IMR-90 (cell line): ENCODE measurements around the gene C9orf57. TPM values are rescaled to one million over a fixed set of nuclear protein-coding genes. Genes with fewer than 3 reads are reported as not detected.
A peak's percentile ranks its signal among the peaks of the same experiment; 100 is the strongest.

Experiments
- ATAC-seq: fragments of 200-7000 bp; cut with Tn5 transposase; 2 replicates; pipeline ENCODE4 v1.9.1; 2020; ENCODE audit warnings: low read depth, mild to moderate bottlenecking, moderate library complexity
- BruUV-seq: library from RNA; stranded (reverse); fragments of 400-500 nt; replicated peaks from 2 replicates; lab custom pipeline; 2021; lab: Mats Ljungman, UMichigan
- CTCF ChIA-PET: fragments of 300-600 bp; formaldehyde crosslinking; extraction: SDS; loops from one replicate; lab custom pipeline; 2021; ENCODE audit warnings: antibody characterized with exemption; lab: Yijun Ruan, JAX
- POLR2A ChIA-PET: fragments of 300-600 bp; sonication (Branson Sonifier 250); formaldehyde crosslinking; loops from one replicate; lab custom pipeline; 2022; ENCODE audit warnings: antibody characterized with exemption; ENCODE audit not compliant: unreplicated experiment; lab: Charles Lee
- DNase-seq: peaks from one replicate; pipeline ENCODE4 v3.0.0; 2013
- H2AFZ ChIP-seq: replicated peaks from 2 replicates; pipeline ENCODE3; 2013; ENCODE audit warnings: low read length, mild to moderate bottlenecking; ENCODE audit not compliant: poor library complexity
- H2AK5ac ChIP-seq: 2 replicates; pipeline ENCODE4 v1.6.1; 2013; ENCODE audit warnings: low read depth, low read length, inconsistent platforms
- H2AK9ac ChIP-seq: replicated peaks from 2 replicates; pipeline ENCODE3; 2013; ENCODE audit warnings: mild to moderate bottlenecking, low read depth, low read length, moderate library complexity; ENCODE audit not compliant: poor library complexity
- H2BK120ac ChIP-seq: 2 replicates; pipeline ENCODE4 v1.6.1; 2013; ENCODE audit warnings: low read depth, low read length, inconsistent platforms
- H2BK15ac ChIP-seq: 3 replicates; pipeline ENCODE4 v1.6.1; 2013; ENCODE audit warnings: low read depth, low read length, inconsistent platforms
- H2BK20ac ChIP-seq: 2 replicates; pipeline ENCODE4 v1.6.1; 2013; ENCODE audit warnings: low read depth, mild to moderate bottlenecking, inconsistent platforms, low read length, moderate library complexity
- H2BK5ac ChIP-seq: 2 replicates; pipeline ENCODE4 v1.6.1; 2013; ENCODE audit warnings: mild to moderate bottlenecking, low read depth, low read length, inconsistent platforms; ENCODE audit not compliant: poor library complexity, severe bottlenecking
- H3K14ac ChIP-seq: replicated peaks from 2 replicates; pipeline ENCODE4 v1.6.1; 2013; ENCODE audit warnings: low read depth, low read length, inconsistent platforms
- H3K18ac ChIP-seq: 2 replicates; pipeline ENCODE4 v1.6.1; 2013; ENCODE audit warnings: low read depth, low read length, control low read depth
- H3K23ac ChIP-seq: 2 replicates; pipeline ENCODE4 v1.6.1; 2013; ENCODE audit warnings: low read depth, low read length, inconsistent platforms
- H3K27ac ChIP-seq: 2 replicates; pipeline ENCODE4 v1.5.1; 2013; ENCODE audit warnings: mild to moderate bottlenecking, control low read depth, low read length; ENCODE audit not compliant: insufficient read depth
- H3K27me3 ChIP-seq: 2 replicates; pipeline ENCODE4 v1.6.1; 2013; ENCODE audit warnings: low read length; ENCODE audit not compliant: control insufficient read depth, insufficient read depth
- H3K36me3 ChIP-seq: 2 replicates; pipeline ENCODE4 v1.6.1; 2013; ENCODE audit warnings: low read length, mixed read lengths; ENCODE audit not compliant: control insufficient read depth, insufficient read depth
- H3K4ac ChIP-seq: 2 replicates; pipeline ENCODE4 v1.6.1; 2013; ENCODE audit warnings: low read depth, low read length, inconsistent platforms
- H3K4me1 ChIP-seq: 2 replicates; pipeline ENCODE4 v1.6.1; 2013; ENCODE audit warnings: low read length, mixed read lengths; ENCODE audit not compliant: control insufficient read depth, insufficient read depth
- H3K4me2 ChIP-seq: 2 replicates; pipeline ENCODE4 v1.6.1; 2013; ENCODE audit warnings: low read depth, mild to moderate bottlenecking, control low read depth, low read length, moderate library complexity
- H3K4me3 ChIP-seq: 2 replicates; pipeline ENCODE4 v1.5.1; 2013; ENCODE audit warnings: low read depth, mild to moderate bottlenecking, control low read depth, low read length, moderate library complexity; ENCODE audit not compliant: insufficient read depth
- H3K56ac ChIP-seq: 2 replicates; pipeline ENCODE4 v1.6.1; 2013; ENCODE audit warnings: low read length, inconsistent platforms; ENCODE audit not compliant: insufficient read depth; ENCODE audit errors: extremely low read depth
- H3K79me1 ChIP-seq, 2 experiments: 2 replicates each; pipeline ENCODE4 v1.6.1; 2013; ENCODE audit warnings: low read length in 2 of 2, inconsistent platforms in 1 of 2, low read depth in 1 of 2
- H3K9ac ChIP-seq: 2 replicates; pipeline ENCODE4 v1.6.1; 2013; ENCODE audit warnings: low read depth, low read length, control low read depth
- H3K9me1 ChIP-seq: 2 replicates; pipeline ENCODE4 v1.6.1; 2013; ENCODE audit warnings: low read length, inconsistent platforms; ENCODE audit not compliant: insufficient read depth
- H3K9me3 ChIP-seq: 2 replicates; pipeline ENCODE4 v1.6.1; 2013; ENCODE audit warnings: low read length; ENCODE audit not compliant: control insufficient read depth, insufficient read depth
- H4K20me1 ChIP-seq: 2 replicates; pipeline ENCODE4 v1.6.1; 2013; ENCODE audit warnings: low read length, inconsistent platforms; ENCODE audit not compliant: insufficient read depth
- H4K5ac ChIP-seq: 2 replicates; pipeline ENCODE4 v1.6.1; 2013; ENCODE audit warnings: mild to moderate bottlenecking, low read depth, low read length, control low read depth
- H4K8ac ChIP-seq, 2 experiments: 2 replicates each; pipeline ENCODE4 v1.6.1; 2013; ENCODE audit warnings: low read depth in 2 of 2, low read length in 2 of 2, control low read depth in 1 of 2, inconsistent platforms in 1 of 2
- H4K91ac ChIP-seq: 2 replicates; pipeline ENCODE4 v1.6.1; 2013; ENCODE audit warnings: low read depth, low read length, inconsistent platforms; ENCODE audit not compliant: insufficient read depth
- BHLHE40 ChIP-seq: fragments of 150-350 bp; IDR thresholded peaks from 2 replicates; pipeline ENCODE4 v1.6.1; 2016; ENCODE audit warnings: mild to moderate bottlenecking, low read depth, low read length
- CEBPB ChIP-seq: IDR thresholded peaks from 2 replicates; pipeline ENCODE4 v1.6.1; 2012; ENCODE audit warnings: low read depth, low read length, improper control_type of control experiment
- MAZ ChIP-seq: IDR thresholded peaks from 2 replicates; pipeline ENCODE4 v1.6.1; 2012; ENCODE audit warnings: low read depth, mild to moderate bottlenecking, low read length, improper control_type of control experiment, moderate library complexity, borderline replicate concordance
- NFE2L2 ChIP-seq: fragments of 150-350 bp; IDR thresholded peaks from 2 replicates; pipeline ENCODE4 v1.6.1; 2016; ENCODE audit warnings: low read depth, mild to moderate bottlenecking, low read length
- WGBS, 2 experiments: methylation state at CpG; one replicate each; pipeline versions ENCODE4 v1.1.5 to v1.1.7; 2013; ENCODE audit warnings: missing lambda C conversion rate in 2 of 2; ENCODE audit not compliant: insufficient read length in 1 of 2; ENCODE audit errors: extremely low coverage in 2 of 2; 5-methylcytosine and 5-hydroxymethylcytosine counted together
- dilution Hi-C: fragments of 300-500 bp; cut with HindIII; formaldehyde crosslinking; loops from one replicate; pipeline ENCODE4 v1.14.3; 2018; ENCODE audit warnings: low sequenced_read_pairs; ENCODE audit not compliant: unreplicated experiment
- in situ Hi-C: fragments of 300-500 bp; cut with MboI; formaldehyde crosslinking; loops from 3 replicates; pipeline ENCODE4 v1.14.3; 2019; ENCODE audit warnings: low sequenced_read_pairs, inconsistent platforms, mixed read lengths
- intact Hi-C: fragments of 100-400 bp; cut with micrococcal nuclease; formaldehyde crosslinking; loops from 2 replicates; pipeline ENCODE4 v1.10.0; 2022
- polyA plus RNA-seq, 3 experiments: library from polyadenylated mRNA; depleted of rRNA; stranded (reverse); fragments of >200 nt; gene quantifications; 2 replicates each; pipeline ENCODE4 v1.2.3, GENCODE V29; 2012; ENCODE audit warnings: low replicate concordance in 1 of 3
- total RNA-seq: library from RNA; depleted of rRNA; stranded (reverse); fragments of >200 nt; gene quantifications from 2 replicates; pipeline ENCODE4 v1.2.3, GENCODE V29; 2012

The C9orf57 gene
- total and polyA plus RNA-seq, 2 of the 4 experiments (the other 2 are of a cell fraction), result not detected

DNA sequence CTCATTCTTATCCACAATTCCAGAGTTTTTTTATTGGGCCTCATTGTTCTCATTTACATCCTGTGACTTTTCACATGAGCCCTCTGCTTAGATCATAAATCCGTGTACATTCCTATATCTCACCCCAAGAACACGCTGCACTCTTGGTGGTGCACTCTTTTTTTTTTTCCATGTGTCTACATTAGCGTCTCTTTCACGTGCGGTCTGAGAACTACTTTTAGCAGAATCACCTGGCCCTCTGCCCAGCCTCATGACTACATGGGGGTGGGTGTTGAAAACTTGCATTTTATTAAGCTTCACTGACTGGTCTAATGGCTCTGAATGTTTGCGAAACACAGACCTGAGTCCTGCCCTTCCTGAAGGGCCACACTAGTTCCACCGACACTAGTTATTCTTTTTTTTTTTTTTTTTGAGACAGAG lies 18.6 kb downstream of the C9orf57 start:
- in situ Hi-C loops (loop anchor here (10.0 to 25.0 kb wide), 2 partner anchors 571 to 783 kb away; no protein-coding TSS in a partner anchor), dilution Hi-C loops (no loop called here), intact Hi-C loops (no loop called here)
- Histone ChIP-seq H4K20me1 (no peaks in the 10 kb centered on the region), H2BK5ac (no peak overlapping the region), H3K4me1 (no peaks in the 10 kb centered on the region), H2BK15ac (no peak overlapping the region), H3K9ac (no peak overlapping the region), H3K36me3 (no peaks in the 10 kb centered on the region), H3K14ac (no peak overlapping the region), H2BK20ac (no peak overlapping the region), H3K4me2 (no peak overlapping the region), H3K56ac (no peak overlapping the region), H3K27me3 (peaks cover 2% of the 10 kb centered on the region), H3K27ac (no peak overlapping the region), H4K91ac (no peak overlapping the region), H4K5ac (no peak overlapping the region), H3K23ac (no peak overlapping the region), H3K4ac (no peak overlapping the region), H3K79me1 (no peaks in the 10 kb centered on the region), H3K9me1 (no peaks in the 10 kb centered on the region), H3K18ac (no peak overlapping the region), H3K9me3 (no peaks in the 10 kb centered on the region), H2AK5ac (no peak overlapping the region), H2BK120ac (no peak overlapping the region), H2AFZ (no peak overlapping the region), H4K8ac (no peak overlapping the region), H3K4me3 (no peak overlapping the region), H2AK9ac (no peak overlapping the region)
- BruUV-seq, result no TSS peak
- 0% methylated on average over 4 of the region's 7 CpGs; no CpG with 5 or more reads in 1 of the 2 experiments for WGBS, 2 experiments
- TF ChIP-seq NFE2L2 (no peak), MAZ (no peak; the same call in 1 of the 2 replicates), CEBPB (peak; percentile 54), BHLHE40 (peak; percentile 90)
- DNase-seq (peak; percentile 76), ATAC-seq (peak; percentile 42)
- ChIA-PET CTCF (no interaction called here), POLR2A (no interaction called here)
